Measurements from ENCODE around the gene DCST1. TPM values are rescaled to one million over a fixed set of nuclear protein-coding genes. Genes with fewer than 3 reads are reported as not detected.
A peak's percentile ranks its signal among the peaks of the same experiment; 100 is the strongest.
"Not testable (repeated sequence)": the region's sequence is repeated elsewhere in the genome, so short reads cannot be mapped to it uniquely, and the experiment has no call there.

DCST1 gene, protein sequence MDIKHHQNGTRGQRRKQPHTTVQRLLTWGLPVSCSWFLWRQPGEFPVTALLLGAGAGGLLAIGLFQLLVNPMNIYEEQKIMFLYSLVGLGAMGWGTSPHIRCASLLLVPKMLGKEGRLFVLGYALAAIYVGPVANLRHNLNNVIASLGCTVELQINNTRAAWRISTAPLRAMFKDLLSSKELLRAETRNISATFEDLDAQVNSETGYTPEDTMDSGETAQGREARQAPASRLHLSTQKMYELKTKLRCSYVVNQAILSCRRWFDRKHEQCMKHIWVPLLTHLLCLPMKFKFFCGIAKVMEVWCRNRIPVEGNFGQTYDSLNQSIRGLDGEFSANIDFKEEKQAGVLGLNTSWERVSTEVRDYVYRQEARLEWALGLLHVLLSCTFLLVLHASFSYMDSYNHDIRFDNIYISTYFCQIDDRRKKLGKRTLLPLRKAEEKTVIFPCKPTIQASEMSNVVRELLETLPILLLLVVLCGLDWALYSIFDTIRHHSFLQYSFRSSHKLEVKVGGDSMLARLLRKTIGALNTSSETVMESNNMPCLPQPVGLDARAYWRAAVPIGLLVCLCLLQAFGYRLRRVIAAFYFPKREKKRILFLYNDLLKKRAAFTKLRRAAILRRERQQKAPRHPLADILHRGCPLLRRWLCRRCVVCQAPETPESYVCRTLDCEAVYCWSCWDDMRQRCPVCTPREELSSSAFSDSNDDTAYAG
- total RNA-seq (2014; rRNA removed; shearing (Covaris generic)) = not detected in 2 replicates

DNA sequence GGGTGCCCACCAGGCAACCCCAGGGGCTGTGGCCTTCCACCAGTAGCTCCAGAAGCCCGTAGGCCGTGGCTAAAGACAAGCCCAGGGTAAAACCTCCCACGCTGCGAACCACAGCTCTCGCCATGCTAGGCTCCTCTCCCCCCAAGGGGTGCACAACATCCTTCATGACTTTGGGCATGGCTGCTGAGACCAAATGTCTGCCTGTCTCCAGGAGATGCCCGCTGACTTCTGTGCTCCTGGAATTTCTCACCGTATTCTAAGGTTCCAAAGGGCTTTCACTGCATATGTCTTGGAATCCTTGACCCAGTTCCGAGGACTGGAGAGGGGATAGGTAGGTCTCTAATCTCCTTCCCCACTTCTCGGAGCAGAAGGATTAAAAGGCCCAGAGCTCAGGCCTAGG is at the start of gene DCST1, which contains the start of gene DCST2:
Gene DCST1 (plus strand): TSS at position 301 of the 400 bp plus-strand sequence. CDS start 213 bp downstream, outside the sequence.
Gene DCST2 (minus strand): TSS at position 258 of the 400 bp plus-strand sequence. CDS start 80 bp downstream, at position 178.
- Histone ChIP-seq H3K27me3 (replicated peaks) (peaks cover 4% of the 10 kb centered on the region; the same call in 1 of the 2 replicates), H3K9me3 (replicated peaks) (no peaks in the 10 kb centered on the region)

DNA sequence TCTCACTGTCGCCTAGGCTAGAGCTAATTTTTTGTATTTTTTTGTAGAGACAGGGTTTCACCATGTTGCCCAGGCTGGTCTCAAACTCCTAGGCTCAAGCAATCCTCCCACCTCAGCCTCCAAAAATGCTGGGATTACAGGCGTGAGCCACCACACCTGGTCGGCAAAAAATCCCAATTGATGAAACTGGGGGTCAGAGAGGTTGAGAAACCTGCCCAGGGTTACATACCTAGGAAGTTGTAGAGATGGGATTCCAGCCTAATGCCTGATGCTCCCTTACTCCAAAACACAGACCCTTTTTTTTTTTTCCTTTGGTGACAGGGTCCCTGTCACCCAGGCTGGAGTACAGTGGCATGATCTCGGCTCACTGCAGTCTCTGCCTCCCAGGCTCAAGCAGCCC is 46.9 kb upstream of the DCST1 start:
- H3K27ac ChIP-seq; H3K9me3 ChIP-seq (replicated peaks); H3K4me3 ChIP-seq; DNase-seq (ENCODE audit: low read depth in 1 of 2, low spot score in 2 of 2); H3K27me3 ChIP-seq (replicated peaks): not testable (repeated sequence)
- Histone ChIP-seq H3K4me1 (replicated peaks) (peaks cover 14% of the 10 kb centered on the region), H3K36me3 (peaks cover 48% of the 10 kb centered on the region)

More for the DNA sequence above, at the start of gene DCST1, which contains the start of gene DCST2:
- Histone ChIP-seq H3K4me1 (replicated peaks) (no peaks in the 10 kb centered on the region), H3K4me3 (no peak within 1 kb of the TSS), H3K36me3 (no peaks in the 10 kb centered on the region), H3K27ac (no peak within 1 kb of the TSS)
- no peak for DNase-seq (ENCODE audit: low read depth in 1 of 2, low spot score in 2 of 2)

GRCh38 chr1:154987326-154987725 is 46.3 kb upstream of the DCST1 start:
- no peak for DNase-seq (ENCODE audit: low read depth in 1 of 2, low spot score in 2 of 2)
- H3K27me3 ChIP-seq (replicated peaks) = no peaks in the 10 kb centered on the region
- H3K9me3 ChIP-seq (replicated peaks) = no peaks in the 10 kb centered on the region
- H3K27ac ChIP-seq = no peak overlapping the region
- no peak overlapping the region for H3K4me3 ChIP-seq
- peaks cover 13% of the 10 kb centered on the region for H3K4me1 ChIP-seq (replicated peaks)
- H3K36me3 ChIP-seq = peaks cover 48% of the 10 kb centered on the region

GRCh38 chr1:154988058-154988954 is 45.3 kb upstream of the DCST1 start:
- Histone ChIP-seq H3K27me3 (replicated peaks) (no peaks in the 10 kb centered on the region), H3K36me3 (peaks cover 45% of the 10 kb centered on the region), H3K9me3 (replicated peaks) (no peaks in the 10 kb centered on the region), H3K27ac (no peak overlapping the region), H3K4me1 (replicated peaks) (peaks cover 13% of the 10 kb centered on the region), H3K4me3 (no peak overlapping the region)
- no peak for DNase-seq (ENCODE audit: low read depth in 1 of 2, low spot score in 2 of 2)

DNA sequence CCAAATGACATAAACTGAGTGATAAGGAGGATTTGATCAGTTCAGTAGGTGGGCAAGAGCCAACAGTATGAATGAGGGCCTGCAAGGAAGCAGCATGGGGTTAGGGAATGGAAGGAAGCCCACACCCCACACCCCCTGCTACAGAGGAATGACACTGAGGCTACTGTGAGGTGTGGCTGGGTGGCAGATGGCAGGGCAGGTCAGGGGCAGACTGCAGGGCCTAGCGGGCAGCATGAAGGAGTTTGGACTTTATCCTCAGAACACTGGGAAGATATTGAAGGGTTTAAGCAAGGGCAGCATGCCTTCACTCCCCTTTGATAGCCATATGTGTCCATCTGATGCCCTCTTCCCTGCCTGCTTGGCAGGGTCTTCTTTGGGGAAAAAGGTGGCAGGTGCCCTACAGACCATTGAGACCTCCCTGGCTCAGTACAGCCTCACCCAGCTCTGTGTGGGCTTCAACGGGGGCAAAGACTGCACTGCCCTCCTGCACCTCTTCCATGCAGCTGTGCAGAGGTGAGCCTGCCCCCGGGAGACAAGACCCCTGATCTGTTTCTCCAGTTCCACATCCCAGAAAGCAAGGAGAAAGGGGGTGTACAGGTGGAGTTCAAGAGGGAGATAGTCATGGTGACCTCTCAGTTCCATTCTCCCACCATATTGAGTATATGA is 44.3 kb upstream of the DCST1 start:
- Histone ChIP-seq H3K9me3 (replicated peaks) (no peaks in the 10 kb centered on the region), H3K4me1 (replicated peaks) (peaks cover 11% of the 10 kb centered on the region), H3K4me3 (no peak overlapping the region), H3K27me3 (replicated peaks) (no peaks in the 10 kb centered on the region), H3K27ac (no peak overlapping the region), H3K36me3 (peaks cover 45% of the 10 kb centered on the region)
- DNase-seq (ENCODE audit: low read depth in 1 of 2, low spot score in 2 of 2) = no peak

DNA sequence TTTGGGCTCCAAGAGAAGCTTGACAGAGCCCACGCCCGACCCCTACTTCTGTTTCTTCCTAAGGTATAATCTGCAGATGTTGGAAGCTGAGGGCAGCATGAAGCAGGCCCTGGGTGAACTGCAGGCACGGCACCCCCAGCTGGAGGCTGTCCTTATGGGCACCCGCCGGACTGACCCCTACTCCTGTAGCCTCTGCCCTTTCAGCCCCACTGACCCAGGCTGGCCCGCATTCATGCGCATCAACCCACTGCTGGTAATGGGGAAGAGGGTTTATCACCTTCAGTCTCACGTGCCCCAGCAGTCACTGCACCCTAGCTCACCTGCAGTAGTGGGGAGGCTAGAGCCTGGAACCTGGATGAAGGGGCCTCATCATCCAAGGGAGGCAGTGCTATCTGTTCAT is 43.3 kb upstream of the DCST1 start:
- Histone ChIP-seq H3K27me3 (replicated peaks) (no peaks in the 10 kb centered on the region), H3K9me3 (replicated peaks) (no peaks in the 10 kb centered on the region), H3K36me3 (peaks cover 45% of the 10 kb centered on the region), H3K4me1 (replicated peaks) (peaks cover 11% of the 10 kb centered on the region), H3K4me3 (no peak overlapping the region), H3K27ac (no peak overlapping the region)
- no peak for DNase-seq (ENCODE audit: low read depth in 1 of 2, low spot score in 2 of 2)

DNA sequence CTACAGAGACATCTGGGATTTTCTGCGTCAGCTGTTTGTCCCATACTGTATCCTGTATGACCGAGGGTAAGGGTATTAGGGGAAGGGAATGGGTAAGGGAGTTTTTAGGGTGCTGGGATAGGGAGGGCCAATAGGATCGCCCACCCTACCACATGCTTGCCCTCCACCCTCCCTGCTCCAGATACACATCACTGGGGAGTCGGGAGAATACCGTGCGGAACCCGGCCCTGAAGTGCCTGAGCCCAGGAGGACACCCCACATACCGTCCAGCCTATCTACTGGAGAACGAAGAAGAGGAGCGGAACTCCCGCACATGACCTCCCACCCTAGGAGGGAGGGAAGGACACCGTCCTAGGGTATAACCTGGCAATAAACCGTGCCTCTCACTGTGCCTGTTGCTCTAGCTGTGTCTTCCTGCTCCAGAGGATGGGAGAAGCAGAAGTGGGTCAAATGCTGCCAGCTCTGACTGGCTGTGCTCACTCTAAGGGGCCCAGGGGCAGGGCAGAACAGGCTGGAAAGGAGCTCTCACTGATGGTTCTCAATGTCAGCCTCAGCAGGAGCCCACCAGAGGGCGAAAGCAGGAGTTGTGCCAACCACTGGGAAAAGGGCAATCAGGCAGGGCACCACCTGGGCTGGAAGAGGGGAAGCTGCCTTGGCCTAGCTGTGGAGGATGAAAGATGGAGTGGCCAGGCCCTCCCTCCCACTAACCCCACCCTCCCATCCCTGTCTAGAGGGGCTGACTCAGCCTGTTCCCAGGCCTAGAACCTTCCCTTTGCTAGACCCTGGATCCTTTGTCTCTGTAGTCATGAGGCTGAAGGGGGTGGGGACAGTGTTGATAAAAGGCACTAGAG is 40.7 kb upstream of the DCST1 start:
- Histone ChIP-seq H3K4me3 (no peak overlapping the region), H3K9me3 (replicated peaks) (no peaks in the 10 kb centered on the region), H3K36me3 (peaks cover 30% of the 10 kb centered on the region), H3K27ac (no peak overlapping the region; the same call in 1 of the 2 replicates), H3K4me1 (replicated peaks) (peaks cover 11% of the 10 kb centered on the region), H3K27me3 (replicated peaks) (no peaks in the 10 kb centered on the region)
- peak in 1 of 2 experiments; percentile 28 for DNase-seq (ENCODE audit: low read depth in 1 of 2, low spot score in 2 of 2)

GRCh38 chr1:154993572-154994268 is 39.9 kb upstream of the DCST1 start, which contains the start of gene LENEP:
Gene LENEP, plus strand, starts transcription at chr1:154993586. Its CDS starts 22 bp downstream, at chr1:154993608.
- H3K4me3 ChIP-seq = no peak within 1 kb of the TSS
- peaks cover 22% of the 10 kb centered on the region for H3K36me3 ChIP-seq
- H3K27ac ChIP-seq = no peak within 1 kb of the TSS; the same call in 1 of the 2 replicates
- H3K9me3 ChIP-seq (replicated peaks) = no peaks in the 10 kb centered on the region
- peaks cover 11% of the 10 kb centered on the region for H3K4me1 ChIP-seq (replicated peaks)
- H3K27me3 ChIP-seq (replicated peaks) = no peaks in the 10 kb centered on the region
- DNase-seq (ENCODE audit: low read depth in 1 of 2, low spot score in 2 of 2) = no peak

DNA sequence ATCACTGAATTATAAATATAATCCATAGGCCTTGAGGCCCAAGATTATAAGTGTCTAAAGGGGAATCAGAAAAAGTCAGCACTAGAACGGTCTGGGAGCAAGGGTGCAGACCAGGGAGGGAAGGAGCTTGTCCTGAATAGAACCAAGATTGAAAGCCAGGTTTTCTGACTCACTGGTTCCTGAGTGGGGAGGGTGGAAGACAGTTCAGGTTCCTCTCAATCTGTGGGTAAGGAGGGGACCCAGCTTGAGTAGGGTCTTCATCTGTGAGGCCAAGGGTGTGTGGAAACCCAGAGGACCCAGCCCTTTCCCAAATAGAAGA is 39.4 kb upstream of the DCST1 start:
- no peak overlapping the region for H3K4me3 ChIP-seq
- peaks cover 17% of the 10 kb centered on the region for H3K36me3 ChIP-seq
- no peak overlapping the region for H3K27ac ChIP-seq
- no peak for DNase-seq (ENCODE audit: low read depth in 1 of 2, low spot score in 2 of 2)
- no peaks in the 10 kb centered on the region for H3K27me3 ChIP-seq (replicated peaks)
- H3K4me1 ChIP-seq (replicated peaks) = peaks cover 16% of the 10 kb centered on the region
- H3K9me3 ChIP-seq (replicated peaks) = no peaks in the 10 kb centered on the region

DNA sequence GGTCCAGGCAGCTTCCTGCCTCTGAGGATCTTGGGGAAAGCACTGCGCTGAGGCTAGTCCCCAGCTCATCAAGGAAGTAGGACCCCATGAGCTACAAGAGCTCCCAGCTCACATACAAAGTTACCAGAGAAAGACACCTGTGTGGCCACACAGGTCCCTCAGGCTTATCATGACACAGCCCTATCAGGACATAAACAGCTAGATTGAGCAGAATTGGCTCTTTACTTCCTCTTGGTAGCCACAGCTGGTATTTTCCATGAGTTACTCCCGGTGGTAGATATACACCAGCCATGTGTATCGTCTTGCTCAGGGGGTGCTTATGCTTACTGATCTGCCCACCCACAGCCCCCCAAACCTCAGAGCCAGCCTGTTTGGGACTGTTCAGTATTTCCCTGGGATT is 39.0 kb upstream of the DCST1 start:
- H3K36me3 ChIP-seq = peaks cover 13% of the 10 kb centered on the region
- no peak overlapping the region for H3K27ac ChIP-seq
- H3K9me3 ChIP-seq (replicated peaks) = no peaks in the 10 kb centered on the region
- DNase-seq (ENCODE audit: low read depth in 1 of 2, low spot score in 2 of 2) = no peak
- no peak overlapping the region for H3K4me3 ChIP-seq
- H3K27me3 ChIP-seq (replicated peaks) = no peaks in the 10 kb centered on the region
- H3K4me1 ChIP-seq (replicated peaks) = peaks cover 17% of the 10 kb centered on the region

GRCh38 chr1:154995301-154995983 is 38.2 kb upstream of the DCST1 start:
- peak; percentile 53 to 77 for DNase-seq (ENCODE audit: low read depth in 1 of 2, low spot score in 2 of 2)
- not testable (repeated sequence) for H3K9me3 ChIP-seq (replicated peaks); H3K27ac ChIP-seq

More at GRCh38 chr1:154995301-154995983, 38.2 kb upstream of the DCST1 start:
- H3K27me3 ChIP-seq (replicated peaks); H3K4me3 ChIP-seq; H3K36me3 ChIP-seq: not testable (repeated sequence)
- H3K4me1 ChIP-seq (replicated peaks) = peaks cover 25% of the 10 kb centered on the region
